Smooth muscle cell (in vitro differentiated cells): Measurements from ENCODE around the gene WDR26. TPM values are rescaled to one million over a fixed set of nuclear protein-coding genes. Genes with fewer than 3 reads are reported as not detected.

Source experiments
- DNase-seq: peaks from one replicate; lab custom pipeline; 2025; ENCODE audit not compliant: unreplicated experiment; lab: John Stamatoyannopoulos, UW
- H2AFZ ChIP-seq: fragments of 200-600 bp; sonication (generic); 2 replicates; pipeline ENCODE4 v1.6.0; 2016; ENCODE audit warnings: antibody characterized with exemption, low read depth, mild to moderate bottlenecking
- H3F3A ChIP-seq: fragments of 200-600 bp; sonication (generic); 2 replicates; pipeline ENCODE4 v1.6.0; 2017; ENCODE audit warnings: antibody characterized with exemption, low read depth
- H3K27ac ChIP-seq: fragments of 200-600 bp; sonication (generic); 2 replicates; pipeline ENCODE4 v1.5.1; 2016; ENCODE audit warnings: low read depth, mild to moderate bottlenecking
- H3K27me3 ChIP-seq: fragments of 200-600 bp; sonication (generic); 2 replicates; pipeline ENCODE4 v1.6.1; 2016; ENCODE audit warnings: low read depth, mild to moderate bottlenecking
- H3K36me3 ChIP-seq: fragments of 200-600 bp; sonication (generic); 2 replicates; pipeline ENCODE4 v1.5.1; 2016; ENCODE audit warnings: low read depth
- H3K4me1 ChIP-seq: fragments of 200-600 bp; sonication (generic); 2 replicates; pipeline ENCODE4 v1.5.1; 2016; ENCODE audit warnings: low read depth
- H3K4me2 ChIP-seq: fragments of 200-600 bp; sonication (generic); 2 replicates; pipeline ENCODE4 v1.6.0; 2016; ENCODE audit warnings: mild to moderate bottlenecking
- H3K4me3 ChIP-seq: fragments of 200-600 bp; sonication (generic); 2 replicates; pipeline ENCODE4 v1.5.1; 2016; ENCODE audit warnings: mild to moderate bottlenecking
- H3K79me2 ChIP-seq: fragments of 200-600 bp; sonication (generic); 2 replicates; pipeline ENCODE4 v1.6.0; 2016; ENCODE audit warnings: low read depth, mild to moderate bottlenecking
- H3K9ac ChIP-seq: fragments of 200-600 bp; sonication (generic); 2 replicates; pipeline ENCODE4 v1.6.0; 2016; ENCODE audit warnings: low read depth
- H3K9me3 ChIP-seq: fragments of 200-600 bp; sonication (generic); replicated peaks from 2 replicates; pipeline ENCODE4 v1.5.1; 2016; ENCODE audit warnings: low read depth
- H4K20me1 ChIP-seq: fragments of 200-600 bp; sonication (generic); 2 replicates; pipeline ENCODE4 v1.6.0; 2016; ENCODE audit warnings: low read depth
- WGBS: methylation state at CpG from one replicate; pipeline ENCODE4 v1.1.7; 2016; ENCODE audit warnings: low lambda C conversion rate; 5-methylcytosine and 5-hydroxymethylcytosine counted together
- polyA plus RNA-seq: library from polyadenylated mRNA; unstranded; fragments of >200 nt; fragmentation: Nextera tagmentation; extraction: Ambion mirVana; gene quantifications from 2 replicates; pipeline ENCODE4 v1.2.1, GENCODE V29; 2016
- total RNA-seq: library from RNA; depleted of rRNA; stranded (reverse); fragments of >200 nt; gene quantifications from 2 replicates; pipeline ENCODE4 v1.2.3, GENCODE V29; 2014
- TF ChIP-seq, protein P1 (sequence below): fragments of 200-600 bp; sonication (generic); IDR thresholded peaks from 2 replicates; pipeline ENCODE4 v1.5.1; 2017; ENCODE audit warnings: borderline replicate concordance, mild to moderate bottlenecking, antibody characterized with exemption; ENCODE audit not compliant: insufficient read depth, poor library complexity, severe bottlenecking

Gene WDR26
- total and polyA plus RNA-seq, 2 experiments from 2014 or later = 8.6 to 81.4 TPM

DNA sequence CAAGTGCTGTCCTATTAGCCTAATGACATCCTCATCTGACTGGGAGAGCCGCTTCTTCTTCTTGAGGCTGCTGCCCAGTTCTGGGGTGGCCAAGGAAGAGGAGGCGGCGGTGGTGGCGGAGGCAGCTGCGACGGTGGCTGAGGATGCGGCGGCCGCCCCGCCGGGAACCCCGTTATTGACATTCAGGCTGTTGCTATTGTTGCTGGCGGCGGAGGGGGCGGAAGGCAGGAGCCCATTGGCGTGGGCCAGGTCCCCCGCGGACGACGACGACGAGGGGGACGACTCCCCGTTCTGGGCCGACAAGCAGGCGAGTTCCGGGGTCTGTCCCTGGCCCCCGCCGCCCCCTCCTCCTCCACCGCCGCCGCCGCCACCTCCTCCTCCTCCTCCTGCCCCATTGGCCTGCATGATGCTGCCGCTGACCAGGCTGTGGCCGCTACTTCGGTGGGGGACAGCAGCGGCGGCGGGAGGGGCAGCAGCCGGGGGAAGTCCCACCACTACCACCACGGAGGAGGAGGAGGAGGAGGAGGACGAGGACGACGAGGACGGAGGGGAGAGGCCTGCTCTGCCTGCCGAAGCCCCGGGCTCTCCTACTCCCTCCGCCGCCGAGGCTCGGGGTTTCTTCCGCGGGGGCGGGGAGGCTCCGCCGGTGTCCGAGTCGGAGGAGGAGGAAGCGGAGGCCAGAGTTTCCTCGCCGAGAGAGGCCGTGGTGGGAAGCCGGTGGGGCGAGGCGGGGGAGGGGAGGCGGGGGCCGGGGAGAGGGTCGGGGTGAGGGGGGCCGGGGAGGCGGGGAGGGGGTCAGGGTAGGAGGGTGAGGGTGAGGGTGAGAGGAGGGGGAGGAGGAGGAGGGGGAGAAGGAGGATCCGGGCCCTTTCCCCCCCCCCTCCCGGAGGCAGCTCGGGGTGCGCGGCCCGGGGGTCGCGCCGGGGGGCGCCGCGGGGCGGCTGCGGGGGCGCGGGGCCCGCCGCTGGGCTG lies 610 bp downstream of the WDR26 start:
- Histone ChIP-seq H3K4me1 (peaks cover 43% of the 10 kb centered on the region), H3K4me2 (peak overlapping the region; percentile 97), H3K79me2 (peaks cover 84% of the 10 kb centered on the region), H3K9ac (peak overlapping the region; percentile 92), H3F3A (peaks cover 20% of the 10 kb centered on the region), H3K36me3 (no peaks in the 10 kb centered on the region), H3K9me3 (no peaks in the 10 kb centered on the region), H2AFZ (no peak overlapping the region), H3K4me3 (peak overlapping the region; percentile 90), H4K20me1 (peaks cover 52% of the 10 kb centered on the region), H3K27ac (peak overlapping the region; percentile 71), H3K27me3 (no peaks in the 10 kb centered on the region)
- under 1% methylated on average over 28 of the region's 88 CpGs for whole genome bisulfite sequencing
- DNase-seq = no peak
- TF ChIP-seq, protein P1, sequence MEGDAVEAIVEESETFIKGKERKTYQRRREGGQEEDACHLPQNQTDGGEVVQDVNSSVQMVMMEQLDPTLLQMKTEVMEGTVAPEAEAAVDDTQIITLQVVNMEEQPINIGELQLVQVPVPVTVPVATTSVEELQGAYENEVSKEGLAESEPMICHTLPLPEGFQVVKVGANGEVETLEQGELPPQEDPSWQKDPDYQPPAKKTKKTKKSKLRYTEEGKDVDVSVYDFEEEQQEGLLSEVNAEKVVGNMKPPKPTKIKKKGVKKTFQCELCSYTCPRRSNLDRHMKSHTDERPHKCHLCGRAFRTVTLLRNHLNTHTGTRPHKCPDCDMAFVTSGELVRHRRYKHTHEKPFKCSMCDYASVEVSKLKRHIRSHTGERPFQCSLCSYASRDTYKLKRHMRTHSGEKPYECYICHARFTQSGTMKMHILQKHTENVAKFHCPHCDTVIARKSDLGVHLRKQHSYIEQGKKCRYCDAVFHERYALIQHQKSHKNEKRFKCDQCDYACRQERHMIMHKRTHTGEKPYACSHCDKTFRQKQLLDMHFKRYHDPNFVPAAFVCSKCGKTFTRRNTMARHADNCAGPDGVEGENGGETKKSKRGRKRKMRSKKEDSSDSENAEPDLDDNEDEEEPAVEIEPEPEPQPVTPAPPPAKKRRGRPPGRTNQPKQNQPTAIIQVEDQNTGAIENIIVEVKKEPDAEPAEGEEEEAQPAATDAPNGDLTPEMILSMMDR = no peak

DNA sequence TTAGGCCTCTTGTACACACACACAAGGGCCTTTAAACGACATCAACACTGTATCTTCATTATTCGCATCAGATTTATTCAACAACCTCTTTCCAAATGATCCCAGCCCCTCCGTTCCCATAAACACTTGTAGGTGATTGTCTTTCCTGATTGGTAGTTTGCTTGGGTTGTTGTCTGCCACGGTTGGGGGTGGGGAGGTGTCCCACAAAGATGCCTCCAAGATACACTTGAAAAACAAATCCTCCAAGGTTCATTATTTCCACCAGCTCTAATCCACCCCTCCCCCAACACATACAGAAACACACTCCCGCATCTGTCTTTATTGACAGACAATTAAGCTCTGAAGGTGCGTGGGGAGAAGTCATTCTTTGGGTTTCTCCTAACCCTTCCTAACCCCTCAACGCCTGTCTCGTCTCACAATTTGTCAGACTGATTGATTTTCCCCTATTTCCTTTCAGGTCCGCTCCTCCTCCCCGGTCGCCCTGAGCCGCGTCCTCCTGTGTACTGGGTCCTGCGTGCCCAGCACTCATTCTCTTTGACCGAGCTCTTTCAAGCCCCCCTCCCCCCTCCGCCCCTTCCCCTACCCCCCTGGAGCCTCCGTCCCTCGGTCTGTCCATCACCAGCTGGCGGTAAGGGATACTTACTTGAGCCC lies 1.4 kb downstream of the WDR26 start:
- Histone ChIP-seq H3K36me3 (no peaks in the 10 kb centered on the region), H3F3A (peaks cover 20% of the 10 kb centered on the region), H3K9ac (peak overlapping the region; percentile 92), H2AFZ (no peak overlapping the region), H3K27ac (peak overlapping the region; percentile 71), H3K4me1 (peaks cover 46% of the 10 kb centered on the region), H3K4me3 (peak overlapping the region; percentile 90), H3K4me2 (peak overlapping the region; percentile 97), H4K20me1 (peaks cover 60% of the 10 kb centered on the region), H3K79me2 (peaks cover 87% of the 10 kb centered on the region), H3K27me3 (no peaks in the 10 kb centered on the region), H3K9me3 (no peaks in the 10 kb centered on the region)
- no peak for DNase-seq
- TF ChIP-seq, protein P1 = no peak
- 3% methylated on average over 17 of the region's 19 CpGs for WGBS

DNA sequence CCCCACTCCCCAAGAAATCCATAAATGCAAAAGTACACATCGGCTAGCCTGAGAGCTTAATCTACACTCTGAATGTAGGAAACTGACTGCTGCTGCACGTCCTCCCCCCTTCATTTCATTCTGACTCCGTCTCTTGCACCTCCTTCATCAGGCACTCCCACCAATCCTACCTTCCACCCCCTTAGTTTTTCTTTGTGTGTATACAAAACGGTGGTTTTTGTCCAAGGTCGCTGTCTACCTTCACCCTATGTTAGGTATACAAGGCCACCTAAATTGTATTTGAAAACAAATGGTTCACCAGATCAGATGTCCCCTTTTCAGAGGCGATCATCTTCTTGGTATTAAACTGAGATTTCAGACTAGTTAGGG lies 1.9 kb downstream of the WDR26 start:
- H3K36me3 ChIP-seq = no peaks in the 10 kb centered on the region
- H3K4me1 ChIP-seq = peaks cover 46% of the 10 kb centered on the region
- no peak for DNase-seq
- H3F3A ChIP-seq = peaks cover 20% of the 10 kb centered on the region
- 11% methylated on average over 6 of the region's 6 CpGs for WGBS
- peak overlapping the region; percentile 97 for H3K4me2 ChIP-seq
- H3K9me3 ChIP-seq = no peaks in the 10 kb centered on the region
- H3K27ac ChIP-seq = peak overlapping the region; percentile 71
- TF ChIP-seq, protein P1 = no peak
- H3K79me2 ChIP-seq = peaks cover 90% of the 10 kb centered on the region
- peak overlapping the region; percentile 92 for H3K9ac ChIP-seq
- no peaks in the 10 kb centered on the region for H3K27me3 ChIP-seq
- no peak overlapping the region for H2AFZ ChIP-seq
- peaks cover 65% of the 10 kb centered on the region for H4K20me1 ChIP-seq
- peak overlapping the region; percentile 90 for H3K4me3 ChIP-seq
